ENCODE data around the gene C1orf167. TPM values are rescaled to one million over a fixed set of nuclear protein-coding genes. Genes with fewer than 3 reads are reported as not detected.

Gene C1orf167
- total RNA-seq, 1 experiment from 2014 or later, result not detected

DNA sequence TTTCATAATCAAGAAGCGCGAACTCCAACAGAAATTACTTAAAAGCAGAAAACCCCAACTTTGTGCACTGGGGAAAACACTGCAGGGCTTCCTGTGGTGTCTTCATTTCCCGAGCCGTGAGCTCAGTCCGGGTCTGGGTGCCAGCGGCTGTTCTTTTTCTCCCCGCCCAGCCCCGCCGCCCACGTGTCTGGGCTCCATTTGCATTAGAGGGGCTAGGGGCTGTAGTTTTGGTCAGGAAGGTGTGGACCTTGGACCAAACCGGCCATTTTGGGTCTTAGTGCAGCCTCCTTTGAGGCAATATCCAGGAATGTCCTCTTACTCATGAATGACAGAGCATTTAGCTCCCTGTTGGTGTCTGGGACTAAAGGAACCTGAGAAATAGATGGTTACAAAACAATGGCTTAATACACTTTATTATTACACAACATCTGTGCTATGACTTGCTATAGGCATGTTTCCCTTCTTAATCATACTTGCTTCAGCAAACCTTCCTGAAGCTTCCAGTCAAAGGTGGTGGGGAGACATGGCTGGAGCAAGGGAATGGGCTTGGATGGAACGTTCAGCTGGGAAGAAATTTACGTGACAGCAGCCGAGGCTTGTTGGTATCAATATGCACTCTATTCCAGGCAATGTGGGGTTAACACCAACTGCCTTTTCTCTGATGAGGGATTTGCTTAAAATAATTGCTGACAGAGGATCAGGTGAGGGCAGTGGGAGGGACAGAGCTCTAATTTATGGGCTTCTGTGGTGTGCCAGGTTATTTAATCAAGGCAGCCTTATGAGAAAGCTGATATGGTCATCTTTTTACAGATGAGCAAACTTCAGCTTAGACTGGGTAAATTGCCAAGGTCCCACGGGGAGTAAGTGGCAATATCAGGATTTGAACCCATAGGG, 25.0 kb upstream of the C1orf167 start:
- peak overlapping the region; percentile 97 for H3K4me3 Mint-ChIP-seq (ENCODE audit: unreplicated experiment)
- DNase-seq (ENCODE audit: unreplicated experiment), result peak; percentile 95
- H3K4me1 Mint-ChIP-seq (ENCODE audit: insufficient read depth, unreplicated experiment), result peaks cover 7% of the 10 kb centered on the region
- ChIA-PET POLR2A (interaction anchor here (0.7 to 4.5 kb wide), 28 partner anchors 9 to 724 kb away, joined by 3 to 63 read pairs (median 4); partner anchors contain the start of genes CLCN6, FBXO6, KIAA2013 and MAD2L2), CTCF (interaction anchor here (0.8 to 1.6 kb wide), 5 partner anchors 16 to 230 kb away, joined by 3 to 7 read pairs (median 3); partner anchors contain the start of gene FBXO6)
- intact Hi-C loops (cut with micrococcal nuclease), result loop anchor here (1.0 kb wide), 1 partner anchor 69 kb away; the partner anchor contains the start of gene CLCN6
- H3K27ac Mint-ChIP-seq (ENCODE audit: low read depth, unreplicated experiment), result peak overlapping the region; percentile 98
- no peaks in the 10 kb centered on the region for H3K27me3 Mint-ChIP-seq (ENCODE audit: insufficient read depth, unreplicated experiment)
- no peaks in the 10 kb centered on the region for H3K9me3 Mint-ChIP-seq (ENCODE audit: unreplicated experiment)
- peaks cover 8% of the 10 kb centered on the region for H3K36me3 Mint-ChIP-seq (ENCODE audit: insufficient read depth, unreplicated experiment)
- TF ChIP-seq, protein P1, sequence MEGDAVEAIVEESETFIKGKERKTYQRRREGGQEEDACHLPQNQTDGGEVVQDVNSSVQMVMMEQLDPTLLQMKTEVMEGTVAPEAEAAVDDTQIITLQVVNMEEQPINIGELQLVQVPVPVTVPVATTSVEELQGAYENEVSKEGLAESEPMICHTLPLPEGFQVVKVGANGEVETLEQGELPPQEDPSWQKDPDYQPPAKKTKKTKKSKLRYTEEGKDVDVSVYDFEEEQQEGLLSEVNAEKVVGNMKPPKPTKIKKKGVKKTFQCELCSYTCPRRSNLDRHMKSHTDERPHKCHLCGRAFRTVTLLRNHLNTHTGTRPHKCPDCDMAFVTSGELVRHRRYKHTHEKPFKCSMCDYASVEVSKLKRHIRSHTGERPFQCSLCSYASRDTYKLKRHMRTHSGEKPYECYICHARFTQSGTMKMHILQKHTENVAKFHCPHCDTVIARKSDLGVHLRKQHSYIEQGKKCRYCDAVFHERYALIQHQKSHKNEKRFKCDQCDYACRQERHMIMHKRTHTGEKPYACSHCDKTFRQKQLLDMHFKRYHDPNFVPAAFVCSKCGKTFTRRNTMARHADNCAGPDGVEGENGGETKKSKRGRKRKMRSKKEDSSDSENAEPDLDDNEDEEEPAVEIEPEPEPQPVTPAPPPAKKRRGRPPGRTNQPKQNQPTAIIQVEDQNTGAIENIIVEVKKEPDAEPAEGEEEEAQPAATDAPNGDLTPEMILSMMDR (IDR thresholded peaks at IDR 0.05; ENCODE audit: unreplicated experiment), result no peak
- no TSS peak for BruUV-seq (replicated peaks)

DNA sequence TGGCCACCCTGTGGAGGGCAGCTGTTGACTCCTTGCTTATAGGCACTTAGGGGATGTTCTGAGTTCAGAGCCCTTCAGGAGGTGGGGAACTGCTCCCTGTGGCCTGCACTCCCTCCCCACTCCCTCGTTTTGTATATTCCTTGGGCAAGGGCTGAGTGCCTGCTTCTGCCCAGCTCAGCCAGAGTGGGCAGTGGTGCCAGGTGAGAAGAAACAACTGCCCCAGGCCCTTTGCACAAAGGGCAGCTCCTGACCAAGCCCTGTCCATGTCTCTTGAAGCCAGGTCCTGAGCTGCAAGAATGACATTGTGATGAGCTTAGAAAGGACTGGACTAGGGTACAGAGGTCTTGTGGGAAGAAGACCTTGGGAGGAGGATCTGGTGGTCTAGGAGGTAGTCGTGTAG, 23.9 kb upstream of the C1orf167 start:
- Mint-ChIP-seq H3K4me1 (ENCODE audit: insufficient read depth, unreplicated experiment) (peaks cover 7% of the 10 kb centered on the region), H3K36me3 (ENCODE audit: insufficient read depth, unreplicated experiment) (peaks cover 17% of the 10 kb centered on the region), H3K9me3 (ENCODE audit: unreplicated experiment) (no peaks in the 10 kb centered on the region), H3K27me3 (ENCODE audit: insufficient read depth, unreplicated experiment) (no peaks in the 10 kb centered on the region), H3K27ac (ENCODE audit: low read depth, unreplicated experiment) (peak overlapping the region; percentile 98), H3K4me3 (ENCODE audit: unreplicated experiment) (no peak overlapping the region)
- BruUV-seq (replicated peaks), result no TSS peak
- TF ChIP-seq, protein P1 (IDR thresholded peaks at IDR 0.05; ENCODE audit: unreplicated experiment), result no peak
- DNase-seq (ENCODE audit: unreplicated experiment), result no peak
- ChIA-PET POLR2A (interaction anchor here (1.1 to 4.5 kb wide), 5 partner anchors 20 to 69 kb away, joined by 3 to 63 read pairs (median 9); partner anchors contain the start of genes CLCN6, MAD2L2 and MTHFR), CTCF (interaction anchor here (0.8 to 1.6 kb wide), 2 partner anchors 18 to 56 kb away, joined by 3 to 7 read pairs; no protein-coding TSS in a partner anchor)
- intact Hi-C loops (cut with micrococcal nuclease), result no loop called here

DNA sequence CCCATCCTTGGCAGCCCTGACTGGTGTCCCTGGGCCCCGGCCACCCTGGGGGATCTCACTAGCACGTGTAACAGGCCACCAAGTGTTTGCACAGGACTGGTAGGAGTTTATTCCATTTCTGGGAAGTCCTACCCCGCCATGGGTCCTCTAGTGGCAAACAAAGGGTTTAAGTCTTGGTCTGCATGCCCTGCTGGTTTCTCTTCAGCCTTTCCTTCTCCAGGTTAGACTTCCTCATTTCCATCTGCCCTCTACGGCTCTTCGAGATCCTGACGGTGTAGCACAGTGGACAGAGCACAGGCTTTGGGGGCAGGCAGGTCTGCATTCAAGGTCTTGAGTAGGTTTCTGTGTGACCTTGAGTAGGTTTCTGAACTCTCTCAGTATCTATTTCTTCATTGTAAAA, 23.2 kb upstream of the C1orf167 start:
- POLR2A ChIA-PET, result interaction anchor here (4.3 to 4.5 kb wide), 2 partner anchors 64 to 68 kb away, joined by 50 to 63 read pairs; partner anchors contain the start of genes CLCN6 and MTHFR
- Mint-ChIP-seq H3K36me3 (ENCODE audit: insufficient read depth, unreplicated experiment) (peaks cover 20% of the 10 kb centered on the region), H3K4me3 (ENCODE audit: unreplicated experiment) (no peak overlapping the region), H3K4me1 (ENCODE audit: insufficient read depth, unreplicated experiment) (peaks cover 7% of the 10 kb centered on the region), H3K27ac (ENCODE audit: low read depth, unreplicated experiment) (no peak overlapping the region), H3K27me3 (ENCODE audit: insufficient read depth, unreplicated experiment) (no peaks in the 10 kb centered on the region), H3K9me3 (ENCODE audit: unreplicated experiment) (no peaks in the 10 kb centered on the region)
- DNase-seq (ENCODE audit: unreplicated experiment), result no peak
- CTCF ChIA-PET, result interaction anchor here (1.6 kb wide), 1 partner anchor 19 kb away, joined by 7 read pairs; no protein-coding TSS in a partner anchor
- no TSS peak for BruUV-seq (replicated peaks)
- intact Hi-C loops (cut with micrococcal nuclease), result no loop called here
- TF ChIP-seq, protein P1 (IDR thresholded peaks at IDR 0.05; ENCODE audit: unreplicated experiment), result no peak

Data from MCF 10A (cell line).